GM21381 (cell line): ENCODE data around the gene TTC16.

Experiments used
- ATAC-seq: cut with Tn5 transposase; IDR thresholded peaks from one replicate; pipeline ENCODE4 v1.9.1; 2021; ENCODE audit warnings: mild to moderate bottlenecking, moderate library complexity; ENCODE audit not compliant: unreplicated experiment

TTC16 gene

GRCh38 chr9:127716412-127716811 is 533 bp downstream of the TTC16 start:
- no peak for ATAC-seq

- no peak for ATAC-seq
These were observed 1.9 kb downstream of the TTC16 start for GRCh38 chr9:127717766-127718165.

GRCh38 chr9:127720031-127720864 is 4.4 kb downstream of the TTC16 start:
- no peak for ATAC-seq

- no peak for ATAC-seq
These were observed 5.0 kb downstream of the TTC16 start for GRCh38 chr9:127720865-127721227.

- ATAC-seq: no peak
These were observed 5.5 kb downstream of the TTC16 start for GRCh38 chr9:127721391-127721821.

- ATAC-seq: no peak
These were observed 6.3 kb downstream of the TTC16 start for GRCh38 chr9:127722055-127722745.

- ATAC-seq: no peak
These were observed 7.1 kb downstream of the TTC16 start for GRCh38 chr9:127723013-127723412.

GRCh38 chr9:127723444-127723843 is 7.6 kb downstream of the TTC16 start:
- no peak for ATAC-seq

GRCh38 chr9:127724012-127724411 is 8.1 kb downstream of the TTC16 start:
- no peak for ATAC-seq

- ATAC-seq: no peak
These were observed 11.0 kb downstream of the TTC16 start for GRCh38 chr9:127726871-127727270.

GRCh38 chr9:127728808-127729207 is 12.9 kb downstream of the TTC16 start:
- no peak for ATAC-seq

- ATAC-seq: no peak
These were observed 13.8 kb downstream of the TTC16 start for GRCh38 chr9:127729522-127730256.

GRCh38 chr9:127730262-127730661 is 14.4 kb downstream of the TTC16 start:
- no peak for ATAC-seq

GRCh38 chr9:127730799-127731410 is 15.0 kb downstream of the TTC16 start:
- ATAC-seq: no peak

- ATAC-seq: no peak
These were observed 16.1 kb downstream of the TTC16 start for GRCh38 chr9:127731938-127732337.

GRCh38 chr9:127732444-127732843 is 16.6 kb downstream of the TTC16 start:
- no peak for ATAC-seq

GRCh38 chr9:127733614-127734013 is 17.7 kb downstream of the TTC16 start:
- no peak for ATAC-seq

- ATAC-seq: peak; percentile 3
These were observed 18.4 kb downstream of the TTC16 start for GRCh38 chr9:127734247-127734746.

GRCh38 chr9:127734747-127735529 is 19.1 kb downstream of the TTC16 start, which contains the start of gene TOR2A:
TOR2A (minus strand) TSS chr9:127735294; CDS start chr9:127735270, 24 bp downstream.
- ATAC-seq: peak; percentile 80
